CD14-positive monocyte (primary cell): ENCODE results near the gene KBTBD3. TPM values are rescaled to one million over a fixed set of nuclear protein-coding genes. Genes with fewer than 3 reads are reported as not detected.

Experiments
- DNase-seq, 3 donors: peaks; one replicate each; pipeline ENCODE4 v3.0.0-alpha.2; 2011 to 2022
- H2AFZ ChIP-seq: 2 replicates; pipeline ENCODE4 v1.6.0; 2012; ENCODE audit warnings: mild to moderate bottlenecking, low read depth, low read length, inconsistent platforms; ENCODE audit not compliant: insufficient read depth, poor library complexity, severe bottlenecking
- H3K27ac ChIP-seq, 2 donors: 1 replicate in 1 of 2; 2 replicates in 1 of 2; pipeline ENCODE4 v1.5.1; 2012 to 2013; ENCODE audit warnings: low read length in 2 of 2, control low read depth in 1 of 2, inconsistent platforms in 1 of 2, low read depth in 1 of 2, mild to moderate bottlenecking in 1 of 2
- H3K27me3 ChIP-seq, 2 donors: one replicate each; pipeline versions ENCODE4 v1.6.0 to v1.6.1; 2011 to 2013; ENCODE audit warnings: low read length in 2 of 2; ENCODE audit not compliant: control insufficient read depth in 2 of 2, insufficient read depth in 2 of 2
- H3K36me3 ChIP-seq, 2 donors: replicated peaks in 1 of 2; 1 replicate in 1 of 2; 2 replicates in 1 of 2; pipeline versions ENCODE4 v1.5.1 to v1.6.1; 2012 to 2013; ENCODE audit warnings: low read length in 2 of 2, control low read depth in 1 of 2, inconsistent platforms in 1 of 2, mild to moderate bottlenecking in 1 of 2; ENCODE audit not compliant: insufficient read depth in 2 of 2, control insufficient read depth in 1 of 2
- H3K4me1 ChIP-seq, 2 donors: 1 replicate in 1 of 2; 2 replicates in 1 of 2; pipeline versions ENCODE4 v1.5.1 to v1.6.1; 2012 to 2013; ENCODE audit warnings: low read length in 2 of 2, control low read depth in 1 of 2, inconsistent platforms in 1 of 2, mild to moderate bottlenecking in 1 of 2, moderate library complexity in 1 of 2; ENCODE audit not compliant: insufficient read depth in 2 of 2, control insufficient read depth in 1 of 2
- H3K4me2 ChIP-seq: replicated peaks from 2 replicates; pipeline ENCODE3; 2012; ENCODE audit warnings: low read length, moderate library complexity, mild to moderate bottlenecking; ENCODE audit not compliant: poor library complexity, severe bottlenecking; ENCODE audit errors: extremely low read depth
- H3K4me3 ChIP-seq, 3 experiments: fragments of 200-600 bp in 1 of 3; sonication (generic) in 1 of 3; replicated peaks in 1 of 3; 1 replicate in 2 of 3; 2 replicates in 1 of 3; pipeline ENCODE4 v1.5.1; 2011 to 2013; ENCODE audit warnings: low read length in 3 of 3, mild to moderate bottlenecking in 3 of 3, control low read depth in 2 of 3, low read depth in 2 of 3, inconsistent platforms in 1 of 3, moderate library complexity in 1 of 3
- H3K79me2 ChIP-seq: 2 replicates; pipeline ENCODE4 v1.6.0; 2012; ENCODE audit warnings: mild to moderate bottlenecking, control low read depth, inconsistent platforms, low read length, moderate library complexity; ENCODE audit not compliant: insufficient read depth
- H3K9ac ChIP-seq: 2 replicates; pipeline ENCODE4 v1.6.0; 2017; ENCODE audit warnings: low read length, mild to moderate bottlenecking; ENCODE audit not compliant: insufficient read depth, poor library complexity, severe bottlenecking
- H3K9me3 ChIP-seq, 2 donors: replicated peaks in 1 of 2; 1 replicate in 1 of 2; 2 replicates in 1 of 2; pipeline versions ENCODE4 v1.5.1 to v1.6.1; 2012 to 2013; ENCODE audit warnings: low read length in 2 of 2, control low read depth in 1 of 2; ENCODE audit not compliant: control insufficient read depth in 1 of 2, insufficient read depth in 1 of 2
- H4K20me1 ChIP-seq: 2 replicates; pipeline ENCODE4 v1.6.0; 2012; ENCODE audit warnings: mild to moderate bottlenecking, low read length, control low read depth, moderate library complexity; ENCODE audit not compliant: insufficient read depth
- H3K27ac Mint-ChIP-seq, 7 donors: one replicate each; pipeline ENCODE4 v1.8.0; 2020; ENCODE audit warnings: mild to moderate bottlenecking in 7 of 7, mixed read lengths in 7 of 7, moderate library complexity in 6 of 7, inconsistent platforms in 2 of 7
- H3K27me3 Mint-ChIP-seq, 3 donors: one replicate each; pipeline ENCODE4 v1.8.0; 2021 to 2022; ENCODE audit warnings: low read depth in 3 of 3, mild to moderate bottlenecking in 3 of 3, mixed read lengths in 3 of 3, moderate library complexity in 3 of 3, inconsistent platforms in 1 of 3
- H3K36me3 Mint-ChIP-seq, 2 donors: one replicate each; pipeline ENCODE4 v1.8.0; 2020; ENCODE audit warnings: mixed read lengths in 2 of 2, inconsistent platforms in 1 of 2, mild to moderate bottlenecking in 1 of 2
- H3K4me1 Mint-ChIP-seq: one replicate; pipeline ENCODE4 v1.8.0; 2020; ENCODE audit warnings: mild to moderate bottlenecking, mixed read lengths
- H3K4me3 Mint-ChIP-seq, 2 donors: one replicate each; pipeline ENCODE4 v1.8.0; 2020; ENCODE audit warnings: mild to moderate bottlenecking in 2 of 2, mixed read lengths in 2 of 2, moderate library complexity in 1 of 2
- H3K9me3 Mint-ChIP-seq, 7 donors: one replicate each; pipeline ENCODE4 v1.8.0; 2020 to 2022; ENCODE audit warnings: mixed read lengths in 7 of 7, mild to moderate bottlenecking in 6 of 7, moderate library complexity in 6 of 7, inconsistent platforms in 2 of 7
- CTCF ChIP-seq: fragments of 200-600 bp; IDR thresholded peaks from one replicate; pipeline ENCODE4 v1.8.0; 2022; ENCODE audit warnings: antibody characterized with exemption, mild to moderate bottlenecking
- WGBS: methylation state at CpG from one replicate; pipeline ENCODE4 v1.1.5; 2013; ENCODE audit warnings: missing lambda C conversion rate; ENCODE audit not compliant: insufficient coverage; 5-methylcytosine and 5-hydroxymethylcytosine counted together
- intact Hi-C, 2 donors: fragments of 100-400 bp; cut with micrococcal nuclease; formaldehyde crosslinking; loops; one replicate each; pipeline versions ENCODE4 v1.15.0 to v1.15.1; 2023
- polyA plus RNA-seq, 3 donors: library from polyadenylated mRNA; depleted of rRNA in 1 of 3; unstranded in 2 of 3; stranded (reverse) in 1 of 3; fragments of 300-500 nt in 2 of 3; fragments of >200 nt in 1 of 3; fragmentation: Illumina TruSeq in 2 of 3; gene quantifications; 1 replicate in 2 of 3; 2 replicates in 1 of 3; pipeline ENCODE4 v1.2.3, GENCODE V29; 2012 to 2021

Gene KBTBD3
- polyA plus RNA-seq, 3 donors, result 1.5 to 5.9 (median 2.6) TPM

GRCh38 chr11:106086850-106087249 is 9.7 kb upstream of the KBTBD3 start:
- DNase-seq, result no peak
- Histone ChIP-seq H4K20me1 (peaks cover 49% of the 10 kb centered on the region), H3K27me3 (no peaks in the 10 kb centered on the region), H3K79me2 (peaks cover 60% of the 10 kb centered on the region), H3K27ac (peak overlapping the region in 1 of 2 donors; percentile 47), H3K4me3 (no peak overlapping the region), H3K4me1 (no peaks in the 10 kb centered on the region), H2AFZ (no peak overlapping the region), H3K9me3 (no peaks in the 10 kb centered on the region), H3K36me3 (peaks cover 22 to 61% of the 10 kb centered on the region in 2 donors), H3K9ac (no peak overlapping the region), H3K4me2 (no peak overlapping the region)
- Mint-ChIP-seq H3K36me3 (peaks cover 29 to 36% of the 10 kb centered on the region in 2 donors), H3K4me1 (peaks cover 23% of the 10 kb centered on the region), H3K4me3 (no peak overlapping the region), H3K27ac (peak overlapping the region in 3 of 7 donors; percentile 15 to 31 (median 31)), H3K9me3 (no peaks in the 10 kb centered on the region), H3K27me3 (no peaks in the 10 kb centered on the region)
- WGBS, result 86% methylated on average over 1 of the region's 2 CpGs
- TF ChIP-seq CTCF, result no peak
- intact Hi-C loops, result no loop called here

GRCh38 chr11:106086135-106086534 is 9.0 kb upstream of the KBTBD3 start:
- peaks cover 54% of the 10 kb centered on the region for H4K20me1 ChIP-seq
- H3K27ac Mint-ChIP-seq, result peak overlapping the region in 2 of 7 donors; percentile 31 to 34
- intact Hi-C loops, result no loop called here

More at GRCh38 chr11:106086135-106086534, 9.0 kb upstream of the KBTBD3 start:
- Histone ChIP-seq H3K4me3 (no peak overlapping the region), H3K4me2 (no peak overlapping the region), H3K79me2 (peaks cover 65% of the 10 kb centered on the region), H3K27me3 (no peaks in the 10 kb centered on the region), H3K4me1 (no peaks in the 10 kb centered on the region), H3K9ac (no peak overlapping the region), H2AFZ (no peak overlapping the region), H3K36me3 (peaks cover 19 to 59% of the 10 kb centered on the region in 2 donors), H3K9me3 (no peaks in the 10 kb centered on the region), H3K27ac (peak overlapping the region in 1 of 2 donors; percentile 47)
- H3K9me3 Mint-ChIP-seq, result no peaks in the 10 kb centered on the region
- H3K4me1 Mint-ChIP-seq, result peaks cover 25% of the 10 kb centered on the region
- no CpG with 5 or more reads among the region's 1 CpG for WGBS
- H3K4me3 Mint-ChIP-seq, result no peak overlapping the region
- peaks cover 25 to 34% of the 10 kb centered on the region in 2 donors for H3K36me3 Mint-ChIP-seq
- DNase-seq, result no peak
- no peaks in the 10 kb centered on the region for H3K27me3 Mint-ChIP-seq
- no peak for TF ChIP-seq CTCF
